SK-N-MC (cell line): ENCODE data around the gene FOXP2.
"Not testable (repeated sequence)": the region's sequence is repeated elsewhere in the genome, so short reads cannot be mapped to it uniquely, and the experiment has no call there.

Experiments
- DNase-seq: peaks from one replicate; pipeline ENCODE4 v3.0.0-alpha.2; 2011; ENCODE audit warnings: low read depth, low spot score
- H3K27ac ChIP-seq: fragments of 200-600 bp; sonication (generic); 2 replicates; pipeline ENCODE4 v1.5.1; 2016; ENCODE audit warnings: mixed run types
- H3K36me3 ChIP-seq: fragments of 200-600 bp; sonication (generic); 2 replicates; pipeline ENCODE4 v1.6.1; 2017; ENCODE audit warnings: antibody characterized with exemption, low read length, mixed read lengths; ENCODE audit not compliant: insufficient read depth
- H3K4me3 ChIP-seq: fragments of 200-600 bp; sonication (generic); 2 replicates; pipeline ENCODE4 v1.5.1; 2016
- H3K9ac ChIP-seq: fragments of 200-600 bp; sonication (generic); 2 replicates; pipeline ENCODE4 v1.8.0; 2017; ENCODE audit warnings: mixed run types, mixed read lengths; ENCODE audit not compliant: insufficient read length
- H3K9me3 ChIP-seq: fragments of 200-600 bp; sonication (generic); 2 replicates; pipeline ENCODE4 v1.6.1; 2017; ENCODE audit warnings: low read depth, mild to moderate bottlenecking, antibody characterized with exemption, low read length, moderate library complexity, mixed read lengths
- EZH2 ChIP-seq: fragments of 200-600 bp; sonication (generic); IDR thresholded peaks from one replicate; pipeline ENCODE4 v1.6.1; 2017; ENCODE audit warnings: antibody characterized with exemption
- FOXP2 ChIP-seq: optimal IDR thresholded peaks from 2 replicates; pipeline ENCODE3; 2011; ENCODE audit warnings: mild to moderate bottlenecking, moderate library complexity; ENCODE audit not compliant: insufficient read depth; ENCODE audit errors: extremely low read length, control extremely low read depth
- POLR2AphosphoS5 ChIP-seq: IDR thresholded peaks from 2 replicates; pipeline ENCODE4 v1.6.1; 2012; ENCODE audit warnings: mild to moderate bottlenecking, low read depth, low read length, borderline replicate concordance

Gene FOXP2

GRCh38 chr7:114502454-114503254, 88.0 kb downstream of the FOXP2 start:
- TF ChIP-seq POLR2AphosphoS5 (no peak), EZH2 (no peak), FOXP2 (no peak)
- DNase-seq, result no peak
- no peaks in the 10 kb centered on the region for H3K9me3 ChIP-seq

GRCh38 chr7:114504586-114504985, 90.0 kb downstream of the FOXP2 start:
- no peak for DNase-seq
- Histone ChIP-seq H3K9me3 (no peaks in the 10 kb centered on the region), H3K27ac (no peak overlapping the region), H3K9ac (no peak overlapping the region), H3K36me3 (no peaks in the 10 kb centered on the region; the same call in 1 of the 2 replicates), H3K4me3 (no peak overlapping the region)
- no peak for TF ChIP-seq FOXP2
- no peak for TF ChIP-seq POLR2AphosphoS5
- TF ChIP-seq EZH2, result no peak

More at GRCh38 chr7:114502454-114503254, 88.0 kb downstream of the FOXP2 start:
- Histone ChIP-seq H3K36me3 (no peaks in the 10 kb centered on the region; the same call in 1 of the 2 replicates), H3K4me3 (no peak overlapping the region), H3K9ac (no peak overlapping the region), H3K27ac (no peak overlapping the region)

- no peak overlapping the region for H3K27ac ChIP-seq
- H3K9me3 ChIP-seq, result no peaks in the 10 kb centered on the region
- TF ChIP-seq POLR2AphosphoS5, result no peak
- no peak for TF ChIP-seq FOXP2
- no peak for TF ChIP-seq EZH2
- DNase-seq, result no peak
- no peak overlapping the region for H3K4me3 ChIP-seq
- H3K9ac ChIP-seq, result no peak overlapping the region
- no peaks in the 10 kb centered on the region for H3K36me3 ChIP-seq
Measured at GRCh38 chr7:114507381-114507780, 92.8 kb downstream of the FOXP2 start.

GRCh38 chr7:114508086-114508485, 93.5 kb downstream of the FOXP2 start:
- H3K4me3 ChIP-seq, result no peak overlapping the region
- no peak for TF ChIP-seq EZH2
- no peak for TF ChIP-seq FOXP2
- TF ChIP-seq POLR2AphosphoS5, result no peak
- H3K27ac ChIP-seq, result no peak overlapping the region
- H3K9me3 ChIP-seq, result no peaks in the 10 kb centered on the region
- no peak overlapping the region for H3K9ac ChIP-seq
- no peaks in the 10 kb centered on the region for H3K36me3 ChIP-seq
- no peak for DNase-seq

- DNase-seq, H3K9ac ChIP-seq, H3K36me3 ChIP-seq, H3K9me3 ChIP-seq, H3K27ac ChIP-seq, H3K4me3 ChIP-seq: not testable (repeated sequence)
Measured at GRCh38 chr7:114510824-114511223, 96.2 kb downstream of the FOXP2 start.

- TF ChIP-seq FOXP2 (no peak), EZH2 (no peak), POLR2AphosphoS5 (no peak)
- no peaks in the 10 kb centered on the region for H3K9me3 ChIP-seq
Measured at GRCh38 chr7:114519240-114519639, 104.6 kb downstream of the FOXP2 start.

GRCh38 chr7:114522081-114522480, 107.5 kb downstream of the FOXP2 start:
- Histone ChIP-seq H3K9me3 (no peaks in the 10 kb centered on the region), H3K27ac (no peak overlapping the region), H3K9ac (no peak overlapping the region), H3K36me3 (no peaks in the 10 kb centered on the region), H3K4me3 (no peak overlapping the region)
- no peak for TF ChIP-seq FOXP2
- no peak for TF ChIP-seq EZH2
- no peak for TF ChIP-seq POLR2AphosphoS5
- no peak for DNase-seq

More at GRCh38 chr7:114519240-114519639, 104.6 kb downstream of the FOXP2 start:
- no peak overlapping the region for H3K4me3 ChIP-seq
- DNase-seq, result no peak
- no peak overlapping the region for H3K9ac ChIP-seq
- no peaks in the 10 kb centered on the region for H3K36me3 ChIP-seq
- H3K27ac ChIP-seq, result no peak overlapping the region

GRCh38 chr7:114527589-114527988, 113.0 kb downstream of the FOXP2 start:
- Histone ChIP-seq H3K4me3 (no peak overlapping the region), H3K9me3 (no peaks in the 10 kb centered on the region), H3K36me3 (no peaks in the 10 kb centered on the region), H3K27ac (no peak overlapping the region), H3K9ac (no peak overlapping the region)
- TF ChIP-seq POLR2AphosphoS5 (no peak), FOXP2 (no peak), EZH2 (no peak)
- no peak for DNase-seq

GRCh38 chr7:114530057-114530611, 115.5 kb downstream of the FOXP2 start:
- Histone ChIP-seq H3K4me3 (no peak overlapping the region), H3K9me3 (no peaks in the 10 kb centered on the region), H3K9ac (no peak overlapping the region), H3K36me3 (no peaks in the 10 kb centered on the region), H3K27ac (no peak overlapping the region)
- TF ChIP-seq POLR2AphosphoS5 (no peak), EZH2 (no peak), FOXP2 (no peak)
- no peak for DNase-seq
